Tongue (tissue), 2 donors: ENCODE measurements around the gene ILF2. TPM values are rescaled to one million over a fixed set of nuclear protein-coding genes. Genes with fewer than 3 reads are reported as not detected.
"Not testable (repeated sequence)": the region's sequence is repeated elsewhere in the genome, so short reads cannot be mapped to it uniquely, and the experiment has no call there.

Experiments used
- DNase-seq: peaks from one replicate; pipeline ENCODE4 v3.0.0-alpha.2; 2015
- total RNA-seq: library from RNA; depleted of rRNA; stranded (reverse); fragments of >200 nt; gene quantifications from one replicate; pipeline ENCODE4 v1.2.3, GENCODE V29; 2014

Gene ILF2
- total RNA-seq, 1 donor from 2014 or later = 136 TPM

DNA sequence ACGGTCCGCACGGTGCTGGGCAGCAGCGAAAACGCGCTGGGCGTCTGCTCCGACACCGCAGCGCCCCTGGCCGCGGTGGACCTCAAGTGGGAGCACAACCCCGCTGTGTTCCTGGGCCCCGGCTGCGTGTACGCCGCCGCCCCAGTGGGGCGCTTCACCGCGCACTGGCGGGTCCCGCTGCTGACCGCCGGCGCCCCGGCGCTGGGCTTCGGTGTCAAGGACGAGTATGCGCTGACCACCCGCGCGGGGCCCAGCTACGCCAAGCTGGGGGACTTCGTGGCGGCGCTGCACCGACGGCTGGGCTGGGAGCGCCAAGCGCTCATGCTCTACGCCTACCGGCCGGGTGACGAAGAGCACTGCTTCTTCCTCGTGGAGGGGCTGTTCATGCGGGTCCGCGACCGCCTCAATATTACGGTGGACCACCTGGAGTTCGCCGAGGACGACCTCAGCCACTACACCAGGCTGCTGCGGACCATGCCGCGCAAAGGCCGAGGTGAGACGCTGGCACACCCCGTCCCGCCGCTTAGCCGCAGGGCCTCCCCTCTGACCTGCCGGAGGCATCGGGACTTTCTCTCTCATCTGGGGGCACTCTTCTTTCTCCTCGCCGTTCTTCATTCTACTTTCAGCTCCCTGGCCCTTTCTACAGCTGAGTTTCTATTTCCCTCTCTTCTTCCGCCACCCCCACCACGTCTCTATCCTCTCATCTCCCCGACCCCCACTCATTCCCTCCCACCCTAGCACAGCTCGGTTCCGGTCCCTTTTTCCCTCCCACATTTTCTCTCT lies 8.7 kb upstream of the ILF2 start:
- DNase-seq = no peak

- peak; percentile 42 for DNase-seq
Measured at GRCh38 chr1:153678519-153679336, 7.9 kb upstream of the ILF2 start, which contains the start of gene NPR1. Gene NPR1, plus strand, starts transcription at chr1:153678688. Its CDS starts 421 bp downstream, at chr1:153679109.

- DNase-seq = peak; percentile 71
Measured at GRCh38 chr1:153677718-153678518, 7.1 kb upstream of the ILF2 start.

- DNase-seq = no peak
Measured at GRCh38 chr1:153673511-153673910, 2.7 kb upstream of the ILF2 start.

- not testable (repeated sequence) for DNase-seq
Measured at GRCh38 chr1:153671628-153672353, 998 bp upstream of the ILF2 start.

DNA sequence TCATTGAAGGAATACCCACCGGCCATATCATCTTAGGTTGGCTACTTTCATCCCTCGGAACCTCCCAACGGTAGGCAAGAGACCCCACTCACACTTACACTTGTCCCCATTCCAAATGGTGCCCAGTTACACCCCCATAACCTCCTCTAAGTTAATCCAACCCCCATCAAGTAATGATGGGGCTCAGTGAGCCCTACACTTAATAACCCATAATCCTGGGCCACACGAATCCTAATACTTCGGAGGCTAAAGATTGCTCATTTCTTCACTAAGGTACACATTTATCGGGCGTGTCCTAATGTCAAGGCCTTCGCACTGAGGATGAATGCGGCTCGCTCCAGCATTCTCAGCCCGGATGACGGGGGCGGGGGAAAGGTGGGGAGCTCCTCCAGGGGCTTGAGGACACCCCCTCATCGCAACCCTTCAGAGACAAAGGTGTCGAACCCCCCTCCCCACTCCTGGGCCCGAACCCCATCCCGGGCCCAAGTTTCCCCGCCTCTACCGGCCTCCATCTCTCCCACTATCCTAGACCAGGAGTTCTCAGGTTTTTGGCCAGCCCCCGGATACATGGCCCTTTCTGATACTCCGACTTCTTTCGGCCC lies 435 bp downstream of the ILF2 start:
- DNase-seq = no peak

- DNase-seq = no peak
Measured at GRCh38 chr1:153669606-153670005, 1.2 kb downstream of the ILF2 start.

DNA sequence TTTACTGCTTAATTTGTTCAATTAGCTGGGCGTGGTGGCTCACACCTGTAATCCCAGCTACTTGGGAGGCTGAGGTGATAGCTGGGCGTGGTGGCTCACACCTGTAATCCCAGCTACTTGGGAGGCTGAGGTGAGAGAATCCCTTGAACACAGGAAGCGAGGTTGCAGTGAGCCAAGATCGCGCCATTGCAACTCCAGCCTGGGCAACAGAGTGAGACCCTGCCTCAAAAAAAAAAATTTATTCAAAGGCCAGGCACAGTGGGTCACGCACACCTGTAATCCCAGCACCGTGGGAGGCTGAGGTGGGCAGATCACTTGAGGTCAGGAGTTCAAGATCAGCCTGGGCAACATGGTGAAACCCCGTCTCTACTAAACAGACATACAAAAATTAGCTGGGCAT lies 2.1 kb downstream of the ILF2 start:
- not testable (repeated sequence) for DNase-seq

DNA sequence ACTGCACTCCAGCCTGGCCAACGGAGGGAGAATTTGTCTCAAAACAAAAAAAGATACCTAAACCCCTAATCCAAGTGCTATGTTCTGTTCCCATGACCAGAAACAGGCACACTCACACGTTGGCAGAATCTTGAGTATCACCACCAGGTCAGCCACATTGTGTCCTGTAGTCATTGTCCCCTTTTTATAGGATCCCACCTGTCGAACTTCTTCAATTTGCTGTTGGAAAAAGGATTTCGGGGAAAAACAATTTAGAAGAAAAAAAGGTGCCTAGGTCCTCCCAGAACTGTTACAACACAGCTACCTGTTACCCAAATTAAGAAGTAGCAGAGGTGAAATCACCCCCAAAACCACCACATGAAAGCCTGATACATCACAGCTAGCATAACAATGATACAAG lies 3.4 kb downstream of the ILF2 start:
- no peak for DNase-seq

DNA sequence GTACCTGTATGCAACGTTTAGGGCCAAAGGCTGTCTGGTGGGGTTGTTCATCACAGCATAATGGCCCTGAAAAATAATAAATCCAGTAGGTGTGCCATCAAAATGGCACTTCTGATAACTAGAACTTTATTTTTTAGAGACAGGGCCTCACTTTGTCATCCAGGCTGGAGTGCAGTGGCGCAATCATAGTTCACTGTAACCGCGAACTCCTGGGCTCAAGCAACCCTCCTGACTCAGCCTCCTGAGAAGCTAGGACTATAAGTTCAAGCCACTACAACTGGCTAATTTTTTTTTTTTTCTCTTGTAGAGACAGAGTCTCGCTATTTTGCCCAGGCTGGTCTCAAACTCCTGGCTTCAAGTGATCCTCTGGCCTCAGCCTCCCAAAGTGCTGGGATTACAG lies 7.6 kb downstream of the ILF2 start:
- DNase-seq = no peak

GRCh38 chr1:153662269-153662668 lies 8.5 kb downstream of the ILF2 start:
- no peak for DNase-seq

DNA sequence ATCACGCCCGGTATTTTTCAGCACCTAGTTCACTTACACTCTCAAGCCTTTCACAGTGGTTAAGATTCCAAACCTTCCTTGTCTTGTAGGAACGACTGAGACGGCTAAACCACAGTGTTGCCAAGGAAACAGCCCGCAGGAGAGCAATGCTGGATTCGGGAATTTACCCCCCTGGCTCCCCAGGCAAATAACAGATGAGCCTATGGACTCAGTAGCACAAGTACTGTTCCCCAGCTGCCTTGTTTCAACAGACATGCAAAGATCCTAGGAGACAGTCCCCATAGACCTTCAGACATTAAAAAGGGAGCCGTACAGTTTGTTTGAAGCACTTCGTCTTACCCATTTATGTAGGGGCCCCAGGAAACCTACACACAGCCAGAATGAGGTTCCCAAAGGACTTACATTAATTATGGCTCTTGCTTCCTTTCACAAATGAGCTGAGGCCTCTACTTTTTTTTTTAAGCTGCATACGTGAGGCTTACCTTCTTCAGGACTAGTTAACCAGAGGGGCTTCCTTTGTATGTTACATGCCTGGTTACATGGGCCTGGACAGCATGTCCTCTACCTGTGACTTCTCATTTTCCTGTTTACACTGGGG lies 9.6 kb downstream of the ILF2 start:
- DNase-seq = no peak

GRCh38 chr1:153659656-153660055 lies 11.1 kb downstream of the ILF2 start:
- DNase-seq = no peak

DNA sequence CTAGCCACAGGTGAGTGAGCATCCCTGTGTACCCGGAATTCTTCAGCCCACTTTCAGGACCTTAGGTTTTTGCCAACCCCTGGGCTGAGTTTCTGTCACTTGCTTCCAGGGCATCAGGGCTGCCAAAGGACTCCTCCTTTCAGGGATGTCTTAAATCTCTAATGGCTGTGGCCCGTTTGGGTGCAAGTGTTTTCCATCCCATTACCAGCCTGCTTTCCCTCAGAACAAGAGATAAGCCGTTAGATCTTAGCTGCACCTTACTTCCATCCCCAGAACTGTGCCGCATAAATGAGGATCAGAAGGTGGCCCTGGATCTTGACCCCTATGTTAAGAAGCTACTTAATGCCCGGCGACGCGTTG lies 11.6 kb downstream of the ILF2 start:
- DNase-seq = no peak

DNA sequence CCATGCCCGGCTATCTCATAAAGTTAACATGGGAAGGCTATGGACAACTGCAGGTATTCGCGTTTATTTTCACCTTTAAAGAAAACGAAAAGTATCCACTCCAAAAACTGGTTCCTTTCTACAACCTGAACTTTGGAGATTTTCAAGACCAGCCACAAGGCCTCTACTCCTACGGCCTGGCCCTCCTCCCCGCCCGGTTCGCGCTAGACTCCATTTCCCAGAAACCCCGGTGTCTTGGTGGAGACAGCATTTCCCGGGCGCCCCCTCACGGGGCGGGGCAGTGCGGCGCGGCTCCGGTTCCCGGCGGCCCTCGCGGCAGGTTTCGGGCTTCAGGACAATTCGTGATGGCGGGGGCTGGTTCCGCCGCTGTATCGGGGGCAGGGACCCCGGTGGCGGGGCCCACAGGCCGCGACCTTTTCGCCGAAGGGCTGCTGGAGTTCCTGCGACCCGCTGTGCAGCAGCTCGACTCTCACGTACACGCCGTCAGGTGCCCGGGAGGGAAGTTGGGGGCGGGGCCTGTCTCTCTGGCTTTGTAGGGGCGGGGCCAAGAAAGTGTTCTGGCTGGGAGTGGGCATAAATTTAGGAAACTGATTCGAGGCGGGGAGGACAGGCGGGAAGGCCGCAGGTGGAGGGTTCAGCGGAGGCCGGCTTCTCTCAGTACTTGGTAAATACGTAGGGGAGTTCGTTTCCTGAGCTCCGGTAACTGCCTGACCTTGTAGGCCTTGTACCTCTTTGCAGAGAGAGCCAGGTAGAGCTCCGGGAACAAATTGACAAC lies 12.2 kb downstream of the ILF2 start, which contains the start of gene SNAPIN:
Gene SNAPIN, plus strand, starts transcription at position 304 of the 775 bp plus-strand sequence. Its CDS starts 41 bp downstream, at position 345.
- peak; percentile 97 for DNase-seq

GRCh38 chr1:153655333-153655732 lies 15.5 kb downstream of the ILF2 start:
- DNase-seq = no peak

- DNase-seq = no peak
Measured at GRCh38 chr1:153652805-153653500, 17.8 kb downstream of the ILF2 start.

- no peak for DNase-seq
Measured at GRCh38 chr1:153651771-153652170, 19.0 kb downstream of the ILF2 start.

- peak; percentile 91 for DNase-seq
Measured at GRCh38 chr1:153649863-153650235, 20.9 kb downstream of the ILF2 start.
